H1 (cell line): Measurements from ENCODE around the gene ATR. TPM values are rescaled to one million over a fixed set of nuclear protein-coding genes. Genes with fewer than 3 reads are reported as not detected.

ENCODE experiments used
- CTCF ChIA-PET: fragments of 300-600 bp; sonication (Branson Sonifier 250); formaldehyde crosslinking; loops from one replicate; lab custom pipeline; 2021; ENCODE audit not compliant: partially characterized antibody; lab: Charles Lee
- POLR2A ChIA-PET: fragments of 300-600 bp; sonication (Branson Sonifier 250); formaldehyde crosslinking; loops from one replicate; lab custom pipeline; 2021; ENCODE audit warnings: inconsistent platforms; ENCODE audit not compliant: partially characterized antibody; lab: Charles Lee
- DNase-seq, 2 experiments: peaks; one replicate each; pipeline versions ENCODE4 v3.0.0 to v3.0.0-alpha.2; 2010 to 2022; ENCODE audit warnings: low spot score in 2 of 2, low read depth in 1 of 2, mixed read lengths in 1 of 2
- FAIRE-seq: peaks from 2 replicates; lab custom pipeline; 2011; peaks lifted over from hg19 to GRCh38; lab: Jason Lieb, UNC
- H2AFZ ChIP-seq: 2 replicates; pipeline ENCODE4 v1.8.1; 2012; ENCODE audit warnings: low read length, inconsistent platforms
- H2AK5ac ChIP-seq: 2 replicates; pipeline ENCODE4 v1.6.1; 2013; ENCODE audit warnings: low read depth, low read length
- H2BK120ac ChIP-seq: replicated peaks from 2 replicates; pipeline ENCODE3; 2013; ENCODE audit warnings: low read depth, low read length, inconsistent platforms
- H2BK12ac ChIP-seq: 2 replicates; pipeline ENCODE4 v1.6.1; 2013; ENCODE audit warnings: low read depth, low read length
- H2BK15ac ChIP-seq: 2 replicates; pipeline ENCODE4 v1.6.1; 2013; ENCODE audit warnings: low read length
- H2BK20ac ChIP-seq: 2 replicates; pipeline ENCODE4 v1.6.1; 2013; ENCODE audit warnings: low read length
- H2BK5ac ChIP-seq: 2 replicates; pipeline ENCODE4 v1.6.1; 2013; ENCODE audit warnings: low read depth, low read length
- H3K14ac ChIP-seq: 2 replicates; pipeline ENCODE4 v1.6.1; 2013; ENCODE audit warnings: inconsistent platforms; ENCODE audit not compliant: insufficient read length
- H3K18ac ChIP-seq: 2 replicates; pipeline ENCODE4 v1.6.1; 2013; ENCODE audit warnings: low read length; ENCODE audit errors: extremely low read depth
- H3K23ac ChIP-seq: 2 replicates; pipeline ENCODE4 v1.6.1; 2013; ENCODE audit warnings: inconsistent platforms; ENCODE audit not compliant: insufficient read length
- H3K23me2 ChIP-seq: 2 replicates; pipeline ENCODE4 v1.6.1; 2013; ENCODE audit warnings: low read depth, low read length
- H3K27ac ChIP-seq: 2 replicates; pipeline ENCODE4 v1.6.1; 2011; ENCODE audit warnings: low read depth, low read length, inconsistent platforms
- H3K27me3 ChIP-seq, 4 experiments: replicated peaks in 1 of 4; 1 replicate in 1 of 4; 2 replicates in 3 of 4; pipeline versions ENCODE4 v1.6.1 to v1.8.1; 2011 to 2013; ENCODE audit warnings: low read length in 3 of 4, mild to moderate bottlenecking in 3 of 4, inconsistent platforms in 2 of 4, mixed read lengths in 2 of 4, moderate library complexity in 1 of 4; ENCODE audit not compliant: control insufficient read depth in 3 of 4, insufficient read depth in 3 of 4; ENCODE audit errors: extremely low read depth in 1 of 4
- H3K36me3 ChIP-seq, 4 experiments: 2 replicates each; pipeline versions ENCODE4 v1.6.1 to v1.8.1; 2011 to 2013; ENCODE audit warnings: mild to moderate bottlenecking in 4 of 4, low read length in 3 of 4, moderate library complexity in 2 of 4, control low read depth in 1 of 4, inconsistent platforms in 1 of 4; ENCODE audit not compliant: insufficient read depth in 4 of 4, control insufficient read depth in 2 of 4
- H3K4ac ChIP-seq: replicated peaks from 2 replicates; pipeline ENCODE3; 2013; ENCODE audit warnings: low read length, low read depth, mixed read lengths, inconsistent platforms; ENCODE audit not compliant: insufficient read length
- H3K4me1 ChIP-seq, 4 experiments: replicated peaks in 1 of 4; 1 replicate in 1 of 4; 2 replicates in 3 of 4; pipeline versions ENCODE4 v1.6.1 to v1.8.1; 2011 to 2013; ENCODE audit warnings: low read length in 3 of 4, inconsistent platforms in 2 of 4, mixed read lengths in 1 of 4; ENCODE audit not compliant: insufficient read depth in 4 of 4, control insufficient read depth in 3 of 4
- H3K4me2 ChIP-seq, 2 experiments: 2 replicates each; pipeline versions ENCODE4 v1.6.1 to v1.8.1; 2011 to 2013; ENCODE audit warnings: low read depth in 2 of 2, low read length in 2 of 2, control low read depth in 1 of 2, inconsistent platforms in 1 of 2, mild to moderate bottlenecking in 1 of 2; ENCODE audit not compliant: insufficient read depth in 1 of 2
- H3K4me3 ChIP-seq, 4 experiments: fragments of 200-600, 300-600 bp in 1 of 4; sonication (generic), shearing (Covaris generic), sonication (Bioruptor Twin) in 1 of 4; 2 replicates each; pipeline versions ENCODE4 v1.5.1 to v1.8.1; 2011 to 2016; ENCODE audit warnings: low read length in 4 of 4, low read depth in 3 of 4, control low read depth in 2 of 4, inconsistent platforms in 2 of 4, mild to moderate bottlenecking in 2 of 4, mixed read lengths in 1 of 4, moderate library complexity in 1 of 4; ENCODE audit not compliant: insufficient read depth in 2 of 4; ENCODE audit errors: extremely low read depth in 1 of 4
- H3K56ac ChIP-seq: replicated peaks from 2 replicates; pipeline ENCODE3; 2013; ENCODE audit warnings: low read depth, mild to moderate bottlenecking, mixed read lengths, low read length, inconsistent platforms; ENCODE audit not compliant: insufficient read length
- H3K79me1 ChIP-seq: 2 replicates; pipeline ENCODE4 v1.6.1; 2013; ENCODE audit warnings: low read depth, low read length, control low read depth
- H3K79me2 ChIP-seq, 2 experiments: 2 replicates each; pipeline versions ENCODE4 v1.6.1 to v1.8.1; 2012 to 2013; ENCODE audit warnings: low read length in 2 of 2, mild to moderate bottlenecking in 2 of 2, inconsistent platforms in 1 of 2; ENCODE audit not compliant: insufficient read depth in 2 of 2, control insufficient read depth in 1 of 2
- H3K9ac ChIP-seq, 4 experiments: replicated peaks in 1 of 4; 1 replicate in 1 of 4; 2 replicates in 3 of 4; pipeline versions ENCODE4 v1.6.1 to v1.8.1; 2011 to 2013; ENCODE audit warnings: low read depth in 3 of 4, low read length in 3 of 4, control low read depth in 2 of 4, mild to moderate bottlenecking in 2 of 4, moderate library complexity in 2 of 4, inconsistent platforms in 1 of 4; ENCODE audit errors: extremely low read depth in 1 of 4
- H3K9me3 ChIP-seq, 2 experiments: 2 replicates each; pipeline versions ENCODE4 v1.6.1 to v1.8.1; 2012 to 2013; ENCODE audit warnings: mild to moderate bottlenecking in 2 of 2, moderate library complexity in 2 of 2, control low read depth in 1 of 2, inconsistent platforms in 1 of 2, low read depth in 1 of 2, low read length in 1 of 2, mixed read lengths in 1 of 2; ENCODE audit not compliant: insufficient read depth in 2 of 2
- H4K20me1 ChIP-seq, 2 experiments: replicated peaks in 1 of 2; 2 replicates each; pipeline versions ENCODE3 to v1.8.1; 2011 to 2013; ENCODE audit warnings: inconsistent platforms in 2 of 2, low read length in 2 of 2, mild to moderate bottlenecking in 1 of 2; ENCODE audit not compliant: insufficient read depth in 2 of 2, control insufficient read depth in 1 of 2
- H4K5ac ChIP-seq: 2 replicates; pipeline ENCODE4 v1.6.1; 2013; ENCODE audit warnings: low read length, low read depth, mixed read lengths, inconsistent platforms; ENCODE audit not compliant: insufficient read length
- H4K8ac ChIP-seq: 2 replicates; pipeline ENCODE4 v1.8.0; 2013; ENCODE audit warnings: mild to moderate bottlenecking, moderate library complexity, low read length, inconsistent platforms; ENCODE audit not compliant: insufficient read depth; ENCODE audit errors: extremely low read depth
- H4K91ac ChIP-seq: replicated peaks from 2 replicates; pipeline ENCODE3; 2013; ENCODE audit warnings: low read length, mixed read lengths, inconsistent platforms; ENCODE audit not compliant: insufficient read length
- ATF3 ChIP-seq: IDR thresholded peaks from 2 replicates; pipeline ENCODE4 v1.6.1; 2011; ENCODE audit warnings: low read depth, mild to moderate bottlenecking, low read length; ENCODE audit not compliant: insufficient read depth
- WGBS, 2 experiments: shearing (Covaris generic) in 1 of 2; methylation state at CpG; one replicate each; pipeline versions ENCODE4 v1.1.6 to v1.1.7; 2013 to 2015; ENCODE audit warnings: low lambda C conversion rate in 2 of 2, mixed read lengths in 2 of 2, inconsistent platforms in 1 of 2, low coverage in 1 of 2, missing lambda C conversion rate in 1 of 2; ENCODE audit not compliant: insufficient replicate concordance in 2 of 2, insufficient coverage in 1 of 2, insufficient read length in 1 of 2; ENCODE audit errors: extremely low coverage in 1 of 2, missing lambda C conversion rate in 1 of 2; 5-methylcytosine and 5-hydroxymethylcytosine counted together
- polyA plus RNA-seq, 7 experiments: library from polyadenylated mRNA; depleted of rRNA in 3 of 7; stranded (reverse) in 5 of 7; unstranded in 2 of 7; fragments of >200 nt in 5 of 7; fragments of 200-250 nt in 2 of 7; gene quantifications; 1 replicate in 5 of 7; 2 replicates in 1 of 7; 4 replicates in 1 of 7; pipeline versions ENCODE4 v1.2.1 to v1.2.3, GENCODE V29; 2011 to 2013; ENCODE audit warnings: missing spikeins in 2 of 7, mixed read lengths in 2 of 7
- total RNA-seq: library from RNA; stranded (reverse); fragmentation: NEBNext Ultra II Directional; extraction: Animal tissue kit (Norgen Biotek cat#: 25700); gene quantifications from 2 replicates; pipeline ENCODE4 v1.2.1, GENCODE V29; 2021

ATR gene
- total and polyA plus RNA-seq, 2 of the 8 experiments (the other 6 are each of a cell fraction or from before 2014, with no cell fraction given) = 8.4 to 23.2 TPM

GRCh38 chr3:142611206-142611605 is 32.7 kb upstream of the ATR start:
- Histone ChIP-seq H3K14ac (no peak overlapping the region), H4K8ac (no peak overlapping the region), H2BK5ac (no peak overlapping the region), H3K4me2 (no peak overlapping the region), H4K20me1 (no peaks in the 10 kb centered on the region), H2BK15ac (no peak overlapping the region), H4K5ac (no peak overlapping the region), H2BK20ac (no peak overlapping the region), H3K4me3 (no peak overlapping the region), H2AFZ (no peak overlapping the region), H3K23me2 (no peaks in the 10 kb centered on the region), H3K79me2 (peaks cover 0 to 7% of the 10 kb centered on the region in 2 experiments; a peak in 1 of 4 replicates), H3K27ac (no peak overlapping the region), H3K4me1 (no peaks in the 10 kb centered on the region), H3K9me3 (no peaks in the 10 kb centered on the region), H3K23ac (no peak overlapping the region), H2BK120ac (no peak overlapping the region), H2AK5ac (no peak overlapping the region), H3K9ac (no peak overlapping the region), H3K79me1 (peaks cover 2% of the 10 kb centered on the region; the same call in 1 of the 2 replicates), H3K18ac (no peak overlapping the region), H3K4ac (no peak overlapping the region), H3K36me3 (no peaks in the 10 kb centered on the region), H4K91ac (no peak overlapping the region), H3K56ac (no peak overlapping the region), H2BK12ac (no peak overlapping the region), H3K27me3 (no peaks in the 10 kb centered on the region)
- CTCF ChIA-PET = interaction anchor here (1.4 to 2.7 kb wide), 3 partner anchors 9 to 217 kb away, joined by 4 to 11 read pairs (median 4); no protein-coding TSS in a partner anchor
- WGBS, 2 experiments = 91% methylated on average over 1 of the region's 1 CpG; no CpG with 5 or more reads in 1 of the 2 experiments
- FAIRE-seq (no peak), DNase-seq (no peak)
- POLR2A ChIA-PET = no interaction called here
- TF ChIP-seq ATF3 = no peak
